GM12801 (cell line): ENCODE data around the gene DNAAF5.

Source experiments
- TF ChIP-seq, protein P1 (sequence below): IDR thresholded peaks from one replicate; pipeline ENCODE4 v1.5.1; 2011; ENCODE audit warnings: control low read depth; ENCODE audit not compliant: insufficient read length; ENCODE audit errors: extremely low read depth

The DNAAF5 gene

GRCh38 chr7:716636-717035, 9.9 kb upstream of the DNAAF5 start:
- TF ChIP-seq, protein P1, sequence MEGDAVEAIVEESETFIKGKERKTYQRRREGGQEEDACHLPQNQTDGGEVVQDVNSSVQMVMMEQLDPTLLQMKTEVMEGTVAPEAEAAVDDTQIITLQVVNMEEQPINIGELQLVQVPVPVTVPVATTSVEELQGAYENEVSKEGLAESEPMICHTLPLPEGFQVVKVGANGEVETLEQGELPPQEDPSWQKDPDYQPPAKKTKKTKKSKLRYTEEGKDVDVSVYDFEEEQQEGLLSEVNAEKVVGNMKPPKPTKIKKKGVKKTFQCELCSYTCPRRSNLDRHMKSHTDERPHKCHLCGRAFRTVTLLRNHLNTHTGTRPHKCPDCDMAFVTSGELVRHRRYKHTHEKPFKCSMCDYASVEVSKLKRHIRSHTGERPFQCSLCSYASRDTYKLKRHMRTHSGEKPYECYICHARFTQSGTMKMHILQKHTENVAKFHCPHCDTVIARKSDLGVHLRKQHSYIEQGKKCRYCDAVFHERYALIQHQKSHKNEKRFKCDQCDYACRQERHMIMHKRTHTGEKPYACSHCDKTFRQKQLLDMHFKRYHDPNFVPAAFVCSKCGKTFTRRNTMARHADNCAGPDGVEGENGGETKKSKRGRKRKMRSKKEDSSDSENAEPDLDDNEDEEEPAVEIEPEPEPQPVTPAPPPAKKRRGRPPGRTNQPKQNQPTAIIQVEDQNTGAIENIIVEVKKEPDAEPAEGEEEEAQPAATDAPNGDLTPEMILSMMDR: no peak

DNA sequence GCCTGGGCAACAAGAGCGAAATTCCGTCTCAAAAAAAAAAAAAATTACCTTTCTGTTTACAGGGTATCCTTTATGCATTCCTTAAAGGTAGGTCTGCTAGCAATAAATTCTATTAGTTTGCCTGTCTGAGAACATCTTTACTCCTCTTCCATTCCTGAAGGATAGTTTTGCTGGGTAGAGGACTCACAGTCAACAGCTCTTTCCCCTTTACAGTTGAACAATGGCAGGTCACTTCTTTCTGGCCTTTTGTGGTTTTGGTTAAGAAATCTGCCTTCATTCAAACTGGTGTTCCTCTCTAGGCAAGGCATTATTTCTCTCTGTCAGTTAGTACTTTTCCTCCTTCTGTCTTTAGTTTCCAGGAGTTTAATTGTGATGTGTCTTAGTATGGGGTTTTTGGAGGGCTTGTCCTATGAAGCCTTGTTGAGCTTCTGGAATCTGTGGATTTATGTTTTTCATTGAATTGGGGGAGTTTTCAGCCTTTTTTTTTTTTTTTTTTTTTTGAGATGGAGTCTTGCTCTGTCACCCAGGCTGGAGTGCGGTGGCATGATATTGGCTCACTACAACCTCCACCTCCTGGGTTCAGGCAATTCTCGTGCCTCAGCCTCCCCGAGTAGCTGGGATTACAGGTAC, 4.8 kb upstream of the DNAAF5 start:
- TF ChIP-seq, protein P1: no peak

GRCh38 chr7:723541-723940, 3.0 kb upstream of the DNAAF5 start:
- TF ChIP-seq, protein P1: no peak

DNA sequence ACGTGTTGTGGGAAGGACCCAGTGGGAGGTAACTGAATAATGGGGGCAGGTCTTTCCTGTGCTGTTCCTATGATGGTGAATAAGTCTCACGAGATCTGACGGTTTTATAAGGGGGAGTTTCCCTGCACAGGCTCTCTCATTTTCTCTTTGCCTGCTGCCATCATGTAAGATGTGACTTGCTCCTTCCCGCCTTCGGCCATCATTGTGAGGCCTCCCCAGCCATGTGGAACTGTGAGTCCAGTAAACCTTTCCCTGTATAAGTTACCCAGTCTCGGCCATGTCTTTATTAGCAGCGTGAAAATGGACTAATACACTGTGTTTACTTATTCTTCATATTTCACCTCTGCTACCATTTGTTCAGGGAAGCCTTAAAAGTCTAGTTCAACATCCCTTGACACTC, 2.2 kb upstream of the DNAAF5 start:
- TF ChIP-seq, protein P1: no peak

DNA sequence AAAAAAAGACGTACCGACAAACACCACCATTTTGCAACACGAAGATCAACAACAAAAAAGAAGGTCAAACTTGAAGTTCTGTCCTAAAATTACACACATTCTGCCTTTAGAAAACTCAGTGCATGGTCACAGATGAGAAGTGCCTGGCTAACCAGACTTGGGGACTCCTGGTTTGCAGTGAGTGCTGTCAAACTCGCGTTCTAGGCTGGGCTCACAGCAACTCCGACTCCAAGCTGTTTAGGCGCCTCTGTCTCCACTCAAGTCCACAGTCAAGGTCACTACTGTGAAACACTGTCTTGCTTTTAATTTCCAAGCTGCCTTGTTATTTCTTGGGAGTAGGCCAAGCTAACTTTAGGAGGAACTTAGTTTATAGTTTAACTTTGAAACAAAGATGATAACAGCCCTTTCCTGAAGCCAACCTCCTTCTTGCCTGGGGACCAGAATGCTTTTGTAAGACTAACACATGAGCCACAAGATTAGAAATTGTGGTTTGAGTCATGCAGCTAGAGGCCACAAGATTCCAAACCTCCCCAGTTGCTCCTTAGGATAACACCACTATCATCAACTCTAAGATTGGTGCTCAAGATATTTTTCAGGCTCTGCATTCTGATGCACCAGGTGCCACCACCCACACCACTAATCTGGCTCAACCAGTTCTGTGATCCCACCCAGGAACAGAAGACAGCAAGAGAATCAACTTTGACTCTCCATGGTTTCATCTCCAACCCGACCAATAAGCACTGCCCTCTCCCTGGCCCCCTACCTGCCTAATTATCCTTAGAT, 1.1 kb upstream of the DNAAF5 start:
- TF ChIP-seq, protein P1: no peak

- TF ChIP-seq, protein P1: no peak
Observed at GRCh38 chr7:726854-727103, 280 bp downstream of the DNAAF5 start.

- TF ChIP-seq, protein P1: no peak
Observed at GRCh38 chr7:727104-727805, 756 bp downstream of the DNAAF5 start, which contains the start of gene PRKAR1B. TSS of gene PRKAR1B (minus strand) at chr7:727281. CDS start at chr7:711505, 15,776 bp downstream.
